HG03045 (cell line): ENCODE data around the gene ADCY4.
"Not testable (repeated sequence)": the region's sequence is repeated elsewhere in the genome, so short reads cannot be mapped to it uniquely, and the experiment has no call there.

ENCODE experiments used
- ATAC-seq: cut with Tn5 transposase; IDR thresholded peaks from one replicate; pipeline ENCODE4 v1.9.1; 2021; ENCODE audit warnings: mild to moderate bottlenecking, moderate library complexity; ENCODE audit not compliant: unreplicated experiment

Gene ADCY4

GRCh38 chr14:24334431-24335291 is at the start of gene ADCY4:
Gene ADCY4, minus strand, starts transcription at chr14:24335071. Its CDS starts 419 bp downstream, at chr14:24334652.
- ATAC-seq = no peak

- no peak for ATAC-seq
Measured at GRCh38 chr14:24384169-24384568, 49.3 kb upstream of the ADCY4 start.

- ATAC-seq = no peak
Measured at GRCh38 chr14:24382064-24382371, 47.1 kb upstream of the ADCY4 start.

GRCh38 chr14:24381363-24382063 is 46.6 kb upstream of the ADCY4 start:
- no peak for ATAC-seq

GRCh38 chr14:24379907-24380730 is 45.2 kb upstream of the ADCY4 start:
- no peak for ATAC-seq

GRCh38 chr14:24378981-24379906 is 44.4 kb upstream of the ADCY4 start:
- no peak for ATAC-seq

- ATAC-seq = no peak
Measured at GRCh38 chr14:24378327-24378726, 43.5 kb upstream of the ADCY4 start.

GRCh38 chr14:24377657-24378056 is 42.8 kb upstream of the ADCY4 start:
- ATAC-seq = no peak

GRCh38 chr14:24377126-24377525 is 42.3 kb upstream of the ADCY4 start:
- no peak for ATAC-seq

- no peak for ATAC-seq
Measured at GRCh38 chr14:24376448-24377070, 41.7 kb upstream of the ADCY4 start.

- ATAC-seq = no peak
Measured at GRCh38 chr14:24372701-24373416, 38.0 kb upstream of the ADCY4 start.

- ATAC-seq = not testable (repeated sequence)
Measured at GRCh38 chr14:24371605-24372004, 36.7 kb upstream of the ADCY4 start.

GRCh38 chr14:24370748-24371147 is 35.9 kb upstream of the ADCY4 start:
- ATAC-seq = no peak

- ATAC-seq = no peak
Measured at GRCh38 chr14:24369907-24370687, 35.2 kb upstream of the ADCY4 start.

GRCh38 chr14:24369463-24369862 is 34.6 kb upstream of the ADCY4 start:
- ATAC-seq = no peak

GRCh38 chr14:24368562-24369252 is 33.8 kb upstream of the ADCY4 start:
- no peak for ATAC-seq

- no peak for ATAC-seq
Measured at GRCh38 chr14:24368212-24368561, 33.3 kb upstream of the ADCY4 start.
